PC-9 (cell line): ENCODE data around the gene TGM6. TPM values are rescaled to one million over a fixed set of nuclear protein-coding genes. Genes with fewer than 3 reads are reported as not detected.

Experiments
- Bru-seq: library from RNA; stranded (reverse); fragments of 400-500 nt; gene quantifications from one replicate; lab custom pipeline; 2021; lab: Mats Ljungman, UMichigan
- BruChase-seq, 2 experiments: library from RNA; stranded (reverse); fragments of 400-500 nt; gene quantifications; one replicate each; lab custom pipeline; 2021; lab: Mats Ljungman, UMichigan
- BruUV-seq: library from RNA; stranded (reverse); fragments of 400-500 nt; replicated peaks from 2 replicates; lab custom pipeline; 2021; lab: Mats Ljungman, UMichigan
- CTCF ChIA-PET: fragments of 300-600 bp; sonication (Branson Sonifier 250); formaldehyde crosslinking; loops from one replicate; lab custom pipeline; 2022; ENCODE audit warnings: antibody characterized with exemption; lab: Charles Lee
- POLR2A ChIA-PET: fragments of 300-600 bp; sonication (Branson Sonifier 250); formaldehyde crosslinking; loops from one replicate; lab custom pipeline; 2022; ENCODE audit warnings: antibody characterized with exemption; ENCODE audit not compliant: unreplicated experiment; lab: Charles Lee
- DNase-seq, 2 experiments: peaks; one replicate each; pipeline versions ENCODE4 v3.0.0 to v3.0.0-alpha.2; 2015 to 2022; ENCODE audit warnings: mixed read lengths in 1 of 2
- H2AFZ ChIP-seq: fragments of 200-600 bp; sonication (generic); 2 replicates; pipeline ENCODE4 v1.8.1; 2017; ENCODE audit warnings: antibody characterized with exemption
- H3F3A ChIP-seq: fragments of 200-600 bp; sonication (generic); 2 replicates; pipeline ENCODE4 v1.8.1; 2017; ENCODE audit warnings: antibody characterized with exemption, mild to moderate bottlenecking, low read depth; ENCODE audit not compliant: insufficient read depth
- H3K27ac ChIP-seq: fragments of 200-600 bp; sonication (generic); 2 replicates; pipeline ENCODE4 v1.6.1; 2016; ENCODE audit warnings: mixed run types
- H3K27me3 ChIP-seq: fragments of 200-600 bp; sonication (generic); 2 replicates; pipeline ENCODE4 v1.6.1; 2016; ENCODE audit warnings: low read depth, mixed run types; ENCODE audit not compliant: insufficient read depth
- H3K36me3 ChIP-seq: fragments of 200-600 bp; sonication (generic); 2 replicates; pipeline ENCODE4 v1.6.1; 2016; ENCODE audit warnings: low read depth, mixed run types
- H3K4me1 ChIP-seq: fragments of 200-600 bp; sonication (generic); replicated peaks from 2 replicates; pipeline ENCODE4 v1.6.1; 2016; ENCODE audit warnings: mixed run types; ENCODE audit not compliant: insufficient read depth
- H3K4me2 ChIP-seq: fragments of 200-600 bp; sonication (generic); 2 replicates; pipeline ENCODE4 v1.6.1; 2017; ENCODE audit warnings: mixed run types
- H3K4me3 ChIP-seq: fragments of 200-600 bp; sonication (generic); 2 replicates; pipeline ENCODE4 v1.6.1; 2016; ENCODE audit warnings: mixed run types
- H3K79me2 ChIP-seq: fragments of 200-600 bp; sonication (generic); 2 replicates; pipeline ENCODE4 v1.6.1; 2017; ENCODE audit warnings: low read depth, mixed run types
- H3K9me2 ChIP-seq: fragments of 200-600 bp; sonication (generic); 2 replicates; pipeline ENCODE4 v1.8.1; 2017; ENCODE audit warnings: mild to moderate bottlenecking; ENCODE audit not compliant: insufficient read depth
- H3K9me3 ChIP-seq: fragments of 200-600 bp; sonication (generic); 2 replicates; pipeline ENCODE4 v1.8.1; 2016; ENCODE audit warnings: low read depth; ENCODE audit not compliant: insufficient read depth
- H4K20me1 ChIP-seq: fragments of 200-600 bp; sonication (generic); 2 replicates; pipeline ENCODE4 v1.8.1; 2017; ENCODE audit not compliant: insufficient read depth
- CTCF ChIP-seq: fragments of 200-600 bp; sonication (generic); conservative IDR thresholded peaks from 2 replicates; pipeline ENCODE4 v1.6.1; 2017; ENCODE audit warnings: mixed run types, antibody characterized with exemption, mild to moderate bottlenecking, moderate library complexity
- EZH2 ChIP-seq: fragments of 200-600 bp; sonication (generic); IDR thresholded peaks from 2 replicates; pipeline ENCODE4 v1.8.0; 2017; ENCODE audit warnings: antibody characterized with exemption, low read depth
- intact Hi-C: fragments of 100-400 bp; cut with micrococcal nuclease; formaldehyde crosslinking; loops from one replicate; pipeline ENCODE4 v1.10.0; 2022; ENCODE audit not compliant: unreplicated experiment
- long read RNA-seq: library from polyadenylated mRNA; stranded (forward); transcript quantifications from one replicate; pipeline ENCODE4 v2.0.0, GENCODE V29; 2022
- total RNA-seq: library from RNA; stranded (reverse); gene quantifications from 2 replicates; pipeline ENCODE4 v1.2.3, GENCODE V29; 2021

Gene TGM6
- not detected in 2 replicates for total RNA-seq
- Bru-seq, nascent RNA, result percentile 2 among the genes with signal in this experiment
- BruChase-seq, experiment 1, labeled RNA remaining after a 2-hour chase, result not detected
- BruChase-seq, experiment 2, labeled RNA remaining after a 6-hour chase, result percentile 4 among the genes with signal in this experiment
- long read RNA-seq, result 0 reads

GRCh38 chr20:2380601-2381000 lies at the start of gene TGM6:
TSS of gene TGM6 (plus strand) at chr20:2380901. CDS start at chr20:2380969, 68 bp downstream.
- Histone ChIP-seq H3K79me2 (no peaks in the 10 kb centered on the region), H3F3A (no peaks in the 10 kb centered on the region), H3K27ac (no peak within 1 kb of the TSS), H3K4me3 (no peak within 1 kb of the TSS), H3K27me3 (no peaks in the 10 kb centered on the region), H2AFZ (no peak within 1 kb of the TSS), H3K4me1 (peaks cover 9% of the 10 kb centered on the region; the same call in 1 of the 2 replicates), H3K4me2 (no peak within 1 kb of the TSS), H3K9me3 (no peaks in the 10 kb centered on the region), H3K9me2 (no peaks in the 10 kb centered on the region), H3K36me3 (no peaks in the 10 kb centered on the region), H4K20me1 (no peaks in the 10 kb centered on the region)
- POLR2A ChIA-PET, result no interaction called here
- intact Hi-C loops, result no loop called here
- TF ChIP-seq CTCF, result no peak
- TF ChIP-seq EZH2, result no peak
- no TSS peak for BruUV-seq
- CTCF ChIA-PET, result no interaction called here
- DNase-seq, result no peak

- no peak for DNase-seq
- no peak overlapping the region for H3K27ac ChIP-seq
- TF ChIP-seq CTCF (no peak), EZH2 (no peak)
- H3K9me2 ChIP-seq, result no peaks in the 10 kb centered on the region
- H4K20me1 ChIP-seq, result no peaks in the 10 kb centered on the region
- no peak overlapping the region for H3K4me3 ChIP-seq
- no peak overlapping the region for H3K4me2 ChIP-seq
- H3K9me3 ChIP-seq, result no peaks in the 10 kb centered on the region
- H3K36me3 ChIP-seq, result no peaks in the 10 kb centered on the region
- H2AFZ ChIP-seq, result no peak overlapping the region
- CTCF ChIA-PET, result no interaction called here
- H3K79me2 ChIP-seq, result no peaks in the 10 kb centered on the region
- no TSS peak for BruUV-seq
- H3K27me3 ChIP-seq, result no peaks in the 10 kb centered on the region; the same call in 1 of the 2 replicates
- H3F3A ChIP-seq, result peaks cover 7% of the 10 kb centered on the region; the same call in 1 of the 2 replicates
- POLR2A ChIA-PET, result interaction anchor here (0.6 kb wide), 1 partner anchor 12 kb away, joined by 3 read pairs; no protein-coding TSS in a partner anchor
- peaks cover 13% of the 10 kb centered on the region for H3K4me1 ChIP-seq
- intact Hi-C loops, result no loop called here
These were observed 49.6 kb upstream of the TGM6 start for GRCh38 chr20:2331106-2331505.

- H3F3A ChIP-seq, result peaks cover 7% of the 10 kb centered on the region; the same call in 1 of the 2 replicates
- BruUV-seq, result no TSS peak
- no peak for DNase-seq
- H2AFZ ChIP-seq, result no peak overlapping the region
- no peaks in the 10 kb centered on the region; the same call in 1 of the 2 replicates for H3K27me3 ChIP-seq
- H3K4me3 ChIP-seq, result no peak overlapping the region
- intact Hi-C loops, result no loop called here
- H3K4me2 ChIP-seq, result no peak overlapping the region
- POLR2A ChIA-PET, result no interaction called here
- no peaks in the 10 kb centered on the region for H3K9me3 ChIP-seq
- no peak for TF ChIP-seq CTCF
- TF ChIP-seq EZH2, result no peak
- no peaks in the 10 kb centered on the region for H3K79me2 ChIP-seq
- CTCF ChIA-PET, result no interaction called here
- H4K20me1 ChIP-seq, result no peaks in the 10 kb centered on the region
- no peak overlapping the region for H3K27ac ChIP-seq
- H3K36me3 ChIP-seq, result no peaks in the 10 kb centered on the region
- no peaks in the 10 kb centered on the region for H3K9me2 ChIP-seq
- H3K4me1 ChIP-seq, result peaks cover 13% of the 10 kb centered on the region
These were observed 48.7 kb upstream of the TGM6 start for GRCh38 chr20:2331901-2332565.
